ENCODE measurements around the gene MCEMP1.

DNA sequence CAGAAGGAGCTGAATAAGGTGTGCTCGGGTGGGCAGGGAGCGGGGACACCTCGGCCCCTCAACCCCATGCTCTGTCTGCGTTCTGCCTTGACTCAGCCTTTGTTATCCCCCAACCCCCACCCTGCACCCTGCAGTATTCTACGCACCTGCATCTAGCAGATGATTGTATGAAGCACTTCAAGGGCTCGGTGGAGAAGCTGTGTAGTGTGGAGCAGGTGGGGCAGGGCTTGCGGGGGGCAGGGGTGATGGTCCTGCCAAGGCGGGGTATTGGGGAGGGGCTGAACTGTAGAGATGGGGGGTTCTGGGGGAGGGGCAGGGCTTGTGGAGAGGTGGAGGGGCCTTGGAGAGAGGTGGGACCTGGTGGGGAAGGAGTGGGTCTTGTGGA is 33.9 kb upstream of the MCEMP1 start:
- TF ChIP-seq, protein P1, sequence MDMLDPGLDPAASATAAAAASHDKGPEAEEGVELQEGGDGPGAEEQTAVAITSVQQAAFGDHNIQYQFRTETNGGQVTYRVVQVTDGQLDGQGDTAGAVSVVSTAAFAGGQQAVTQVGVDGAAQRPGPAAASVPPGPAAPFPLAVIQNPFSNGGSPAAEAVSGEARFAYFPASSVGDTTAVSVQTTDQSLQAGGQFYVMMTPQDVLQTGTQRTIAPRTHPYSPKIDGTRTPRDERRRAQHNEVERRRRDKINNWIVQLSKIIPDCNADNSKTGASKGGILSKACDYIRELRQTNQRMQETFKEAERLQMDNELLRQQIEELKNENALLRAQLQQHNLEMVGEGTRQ (IDR thresholded peaks at IDR 0.05; ENCODE audit: low read depth, low read length) = no peak
- TF ChIP-seq, protein P1 (CRISPR knock-in tag; IDR thresholded peaks at IDR 0.05; ENCODE audit: borderline replicate concordance) = no peak
- TF ChIP-seq ELF4 (CRISPR knock-in tag; IDR thresholded peaks at IDR 0.05; ENCODE audit: borderline replicate concordance) = no peak
- TF ChIP-seq, protein P2, sequence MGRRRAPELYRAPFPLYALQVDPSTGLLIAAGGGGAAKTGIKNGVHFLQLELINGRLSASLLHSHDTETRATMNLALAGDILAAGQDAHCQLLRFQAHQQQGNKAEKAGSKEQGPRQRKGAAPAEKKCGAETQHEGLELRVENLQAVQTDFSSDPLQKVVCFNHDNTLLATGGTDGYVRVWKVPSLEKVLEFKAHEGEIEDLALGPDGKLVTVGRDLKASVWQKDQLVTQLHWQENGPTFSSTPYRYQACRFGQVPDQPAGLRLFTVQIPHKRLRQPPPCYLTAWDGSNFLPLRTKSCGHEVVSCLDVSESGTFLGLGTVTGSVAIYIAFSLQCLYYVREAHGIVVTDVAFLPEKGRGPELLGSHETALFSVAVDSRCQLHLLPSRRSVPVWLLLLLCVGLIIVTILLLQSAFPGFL (CRISPR knock-in tag; IDR thresholded peaks at IDR 0.05) = no peak
- TF ChIP-seq, protein P3, sequence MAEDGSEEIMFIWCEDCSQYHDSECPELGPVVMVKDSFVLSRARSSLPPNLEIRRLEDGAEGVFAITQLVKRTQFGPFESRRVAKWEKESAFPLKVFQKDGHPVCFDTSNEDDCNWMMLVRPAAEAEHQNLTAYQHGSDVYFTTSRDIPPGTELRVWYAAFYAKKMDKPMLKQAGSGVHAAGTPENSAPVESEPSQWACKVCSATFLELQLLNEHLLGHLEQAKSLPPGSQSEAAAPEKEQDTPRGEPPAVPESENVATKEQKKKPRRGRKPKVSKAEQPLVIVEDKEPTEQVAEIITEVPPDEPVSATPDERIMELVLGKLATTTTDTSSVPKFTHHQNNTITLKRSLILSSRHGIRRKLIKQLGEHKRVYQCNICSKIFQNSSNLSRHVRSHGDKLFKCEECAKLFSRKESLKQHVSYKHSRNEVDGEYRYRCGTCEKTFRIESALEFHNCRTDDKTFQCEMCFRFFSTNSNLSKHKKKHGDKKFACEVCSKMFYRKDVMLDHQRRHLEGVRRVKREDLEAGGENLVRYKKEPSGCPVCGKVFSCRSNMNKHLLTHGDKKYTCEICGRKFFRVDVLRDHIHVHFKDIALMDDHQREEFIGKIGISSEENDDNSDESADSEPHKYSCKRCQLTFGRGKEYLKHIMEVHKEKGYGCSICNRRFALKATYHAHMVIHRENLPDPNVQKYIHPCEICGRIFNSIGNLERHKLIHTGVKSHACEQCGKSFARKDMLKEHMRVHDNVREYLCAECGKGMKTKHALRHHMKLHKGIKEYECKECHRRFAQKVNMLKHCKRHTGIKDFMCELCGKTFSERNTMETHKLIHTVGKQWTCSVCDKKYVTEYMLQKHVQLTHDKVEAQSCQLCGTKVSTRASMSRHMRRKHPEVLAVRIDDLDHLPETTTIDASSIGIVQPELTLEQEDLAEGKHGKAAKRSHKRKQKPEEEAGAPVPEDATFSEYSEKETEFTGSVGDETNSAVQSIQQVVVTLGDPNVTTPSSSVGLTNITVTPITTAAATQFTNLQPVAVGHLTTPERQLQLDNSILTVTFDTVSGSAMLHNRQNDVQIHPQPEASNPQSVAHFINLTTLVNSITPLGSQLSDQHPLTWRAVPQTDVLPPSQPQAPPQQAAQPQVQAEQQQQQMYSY (CRISPR knock-in tag; IDR thresholded peaks at IDR 0.05) = no peak
- no peak for TF ChIP-seq ZNF274 (CRISPR knock-in tag; IDR thresholded peaks at IDR 0.05)
- no peak for TF ChIP-seq RAD51 (IDR thresholded peaks at IDR 0.05; ENCODE audit: borderline replicate concordance)
- TF ChIP-seq, protein P4, sequence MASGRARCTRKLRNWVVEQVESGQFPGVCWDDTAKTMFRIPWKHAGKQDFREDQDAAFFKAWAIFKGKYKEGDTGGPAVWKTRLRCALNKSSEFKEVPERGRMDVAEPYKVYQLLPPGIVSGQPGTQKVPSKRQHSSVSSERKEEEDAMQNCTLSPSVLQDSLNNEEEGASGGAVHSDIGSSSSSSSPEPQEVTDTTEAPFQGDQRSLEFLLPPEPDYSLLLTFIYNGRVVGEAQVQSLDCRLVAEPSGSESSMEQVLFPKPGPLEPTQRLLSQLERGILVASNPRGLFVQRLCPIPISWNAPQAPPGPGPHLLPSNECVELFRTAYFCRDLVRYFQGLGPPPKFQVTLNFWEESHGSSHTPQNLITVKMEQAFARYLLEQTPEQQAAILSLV (CRISPR knock-in tag; IDR thresholded peaks at IDR 0.05; ENCODE audit: borderline replicate concordance) = no peak
- no peak for TF ChIP-seq SIN3A (IDR thresholded peaks at IDR 0.05; ENCODE audit: borderline replicate concordance, low read depth, low read length)
- TF ChIP-seq ONECUT2 (CRISPR knock-in tag; IDR thresholded peaks at IDR 0.05) = no peak

All from HepG2 (cell line).